Measurements from ENCODE around the gene MYO1E. TPM values are rescaled to one million over a fixed set of nuclear protein-coding genes. Genes with fewer than 3 reads are reported as not detected.

The MYO1E gene
- total and polyA plus RNA-seq, 2 of the 8 experiments (the other 6 are each of a cell fraction or from before 2014, with no cell fraction given): 19.6 to 142 TPM

GRCh38 chr15:59335207-59335786 lies 37.4 kb downstream of the MYO1E start:
- no peak overlapping the region for H3K4me2 ChIP-seq (ENCODE audit: insufficient read depth in 1 of 2, low read depth in 2 of 2, low read length in 2 of 2)
- no peak overlapping the region for H3K14ac ChIP-seq (ENCODE audit: insufficient read length)
- H2BK120ac ChIP-seq (replicated peaks; ENCODE audit: low read depth, low read length): no peak overlapping the region
- no peak overlapping the region for H4K5ac ChIP-seq (ENCODE audit: insufficient read length, low read depth, low read length)
- no peak for FAIRE-seq
- H3K18ac ChIP-seq (ENCODE audit: extremely low read depth, low read length): no peak overlapping the region
- H3K27me3 ChIP-seq (replicated peaks in 1 of 4; ENCODE audit: control insufficient read depth in 3 of 4, extremely low read depth in 1 of 4, insufficient read depth in 3 of 4, low read length in 3 of 4): no peaks in the 10 kb centered on the region
- no peak overlapping the region for H3K4ac ChIP-seq (replicated peaks; ENCODE audit: insufficient read length, low read depth, low read length)
- H3K36me3 ChIP-seq (ENCODE audit: control insufficient read depth in 2 of 4, insufficient read depth in 4 of 4, low read length in 3 of 4): no peaks in the 10 kb centered on the region
- peaks cover 4 to 72% of the 10 kb centered on the region in 2 experiments; a peak in 3 of 4 replicates for H3K79me2 ChIP-seq (ENCODE audit: control insufficient read depth in 1 of 2, insufficient read depth in 2 of 2, low read length in 2 of 2)
- no peak overlapping the region for H4K8ac ChIP-seq (ENCODE audit: extremely low read depth, insufficient read depth, low read length)
- H2AK5ac ChIP-seq (ENCODE audit: low read depth, low read length): no peak overlapping the region
- no peak overlapping the region for H3K27ac ChIP-seq (ENCODE audit: low read depth, low read length)
- H2BK15ac ChIP-seq (ENCODE audit: low read length): no peak overlapping the region
- 88% methylated on average over 10 of the region's 10 CpGs; no CpG with 5 or more reads in 1 of the 2 experiments for WGBS, 2 experiments (ENCODE audit: extremely low coverage in 1 of 2, insufficient coverage in 1 of 2, insufficient read length in 1 of 2, insufficient replicate concordance in 2 of 2, low coverage in 1 of 2, low lambda C conversion rate in 2 of 2, missing lambda C conversion rate in 1 of 2)
- ChIA-PET CTCF (ENCODE audit: partially characterized antibody) (interaction anchor here (0.6 to 1.8 kb wide), 3 partner anchors 25 to 82 kb away, joined by 3 to 6 read pairs (median 4); no protein-coding TSS in a partner anchor), POLR2A (ENCODE audit: partially characterized antibody) (interaction anchor here (0.7 to 1.5 kb wide), 4 partner anchors 19 to 40 kb away, joined by 3 to 5 read pairs (median 4); partner anchors contain the start of gene MYO1E)
- H3K4me3 ChIP-seq (ENCODE audit: extremely low read depth in 1 of 4, insufficient read depth in 2 of 4, low read depth in 3 of 4, low read length in 4 of 4): no peak overlapping the region
- H3K79me1 ChIP-seq (ENCODE audit: low read depth, low read length): peaks cover 3% of the 10 kb centered on the region; the same call in 1 of the 2 replicates
- H3K56ac ChIP-seq (replicated peaks; ENCODE audit: insufficient read length, low read depth, low read length): no peak overlapping the region
- peaks cover 1 to 4% of the 10 kb centered on the region in 2 experiments for H4K20me1 ChIP-seq (replicated peaks in 1 of 2; ENCODE audit: control insufficient read depth in 1 of 2, insufficient read depth in 2 of 2, low read length in 2 of 2)
- H2BK5ac ChIP-seq (ENCODE audit: low read depth, low read length): no peak overlapping the region
- no peak overlapping the region for H3K9ac ChIP-seq (replicated peaks in 1 of 4; ENCODE audit: extremely low read depth in 1 of 4, low read depth in 3 of 4, low read length in 3 of 4)
- H2BK20ac ChIP-seq (ENCODE audit: low read length): no peak overlapping the region
- peak overlapping the region; percentile 43; the same call in 1 of the 2 replicates for H2BK12ac ChIP-seq (ENCODE audit: low read depth, low read length)
- no peaks in the 10 kb centered on the region for H3K9me3 ChIP-seq (ENCODE audit: insufficient read depth in 2 of 2, low read depth in 1 of 2, low read length in 1 of 2)
- no peak for TF ChIP-seq RFX5 (IDR thresholded peaks at IDR 0.05; ENCODE audit: borderline replicate concordance, low read depth, low read length)
- TF ChIP-seq SIN3A (conservative IDR thresholded peaks at IDR 0.05 in 1 of 2, IDR thresholded peaks at IDR 0.05 in 1 of 2; ENCODE audit: low read depth in 1 of 2, low read length in 2 of 2): no peak
- no peak for TF ChIP-seq CBX5 (IDR thresholded peaks at IDR 0.05; ENCODE audit: low read depth, low read length)
- no peak for TF ChIP-seq NANOG (IDR thresholded peaks at IDR 0.05; ENCODE audit: insufficient read depth, low read depth, low read length, poor library complexity, severe bottlenecking)
- no peak for TF ChIP-seq JUND (IDR thresholded peaks at IDR 0.05; ENCODE audit: low read length)
- no peak for TF ChIP-seq RNF2 (IDR thresholded peaks at IDR 0.05; ENCODE audit: borderline replicate concordance, low read depth, low read length, missing control alignments, poor library complexity, severe bottlenecking)
- TF ChIP-seq RXRA (IDR thresholded peaks at IDR 0.05; ENCODE audit: insufficient read depth, low read depth, low read length): no peak
- H3K4me1 ChIP-seq (replicated peaks in 1 of 4; ENCODE audit: control insufficient read depth in 3 of 4, insufficient read depth in 4 of 4, low read length in 3 of 4): peaks cover 0 to 8% (median 5%) of the 10 kb centered on the region in 4 experiments; a peak in 3 of 7 replicates
- DNase-seq (ENCODE audit: low read depth in 1 of 2, low spot score in 2 of 2): no peak
- no peak overlapping the region for H4K91ac ChIP-seq (replicated peaks; ENCODE audit: insufficient read length, low read length)
- no peaks in the 10 kb centered on the region for H3K23me2 ChIP-seq (ENCODE audit: low read depth, low read length)
- H3K23ac ChIP-seq (ENCODE audit: insufficient read length): no peak overlapping the region
- no peak overlapping the region for H2AFZ ChIP-seq (ENCODE audit: low read length)
